Glutamatergic neuron (in vitro differentiated cells): ENCODE results near the gene ARID1B. TPM values are rescaled to one million over a fixed set of nuclear protein-coding genes. Genes with fewer than 3 reads are reported as not detected.

Experiments
- DNase-seq: peaks from one replicate; pipeline ENCODE4 v3.0.0; 2022
- H3K27ac Mint-ChIP-seq: one replicate; pipeline ENCODE4 v1.8.0; 2020; ENCODE audit warnings: mild to moderate bottlenecking, mixed read lengths, inconsistent platforms; ENCODE audit not compliant: unreplicated experiment
- H3K27me3 Mint-ChIP-seq: one replicate; pipeline ENCODE4 v1.8.0; 2020; ENCODE audit warnings: mild to moderate bottlenecking, moderate library complexity, mixed read lengths, inconsistent platforms; ENCODE audit not compliant: unreplicated experiment
- H3K36me3 Mint-ChIP-seq: one replicate; pipeline ENCODE4 v1.8.0; 2020; ENCODE audit warnings: mild to moderate bottlenecking, mixed read lengths, inconsistent platforms; ENCODE audit not compliant: unreplicated experiment
- H3K4me1 Mint-ChIP-seq: one replicate; pipeline ENCODE4 v1.8.0; 2020; ENCODE audit warnings: mild to moderate bottlenecking, low read depth, mixed read lengths, inconsistent platforms; ENCODE audit not compliant: unreplicated experiment
- H3K4me3 Mint-ChIP-seq: one replicate; pipeline ENCODE4 v1.8.0; 2020; ENCODE audit warnings: mild to moderate bottlenecking, mixed read lengths, inconsistent platforms; ENCODE audit not compliant: unreplicated experiment
- H3K9me3 Mint-ChIP-seq: one replicate; pipeline ENCODE4 v1.8.0; 2020; ENCODE audit warnings: mild to moderate bottlenecking, moderate library complexity, mixed read lengths, inconsistent platforms; ENCODE audit not compliant: unreplicated experiment
- total RNA-seq: library from RNA; stranded (reverse); fragmentation: NEBNext Ultra II Directional; extraction: Animal tissue kit (Norgen Biotek cat#: 25700); gene quantifications from one replicate; pipeline ENCODE4 v1.2.1, GENCODE V29; 2021; ENCODE audit not compliant: unreplicated experiment
- TF ChIP-seq, protein P1 (sequence below): fragments of 200-600 bp; sonication (generic); IDR thresholded peaks from one replicate; pipeline ENCODE4 v1.5.0; 2021; ENCODE audit not compliant: partially characterized antibody, unreplicated experiment

ARID1B gene
- total RNA-seq, 1 donor from 2014 or later, result 202 TPM

DNA sequence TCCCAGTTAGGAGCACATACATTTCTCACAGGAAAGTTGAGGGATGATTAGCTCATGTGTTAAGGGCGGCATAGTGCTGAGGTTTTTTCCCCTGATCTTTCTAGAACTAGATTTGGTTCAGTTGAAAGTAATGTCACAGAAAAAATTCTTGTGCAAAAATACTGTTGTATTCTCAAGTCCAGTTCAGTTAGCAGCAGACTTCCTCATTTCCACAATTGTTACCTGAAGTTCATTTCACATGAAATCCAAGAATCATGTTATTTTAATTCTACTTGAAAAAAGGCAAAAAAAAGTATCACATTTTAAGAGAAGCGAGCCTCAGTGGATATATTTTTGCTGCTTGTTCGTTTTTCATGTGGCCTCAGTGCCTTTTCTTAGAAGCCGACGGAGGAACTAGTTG lies 318.4 kb downstream of the ARID1B start:
- Mint-ChIP-seq H3K27me3 (peaks cover 5% of the 10 kb centered on the region), H3K4me1 (peaks cover 14% of the 10 kb centered on the region), H3K9me3 (peaks cover 2% of the 10 kb centered on the region), H3K27ac (no peak overlapping the region), H3K36me3 (peaks cover 6% of the 10 kb centered on the region), H3K4me3 (no peak overlapping the region)
- DNase-seq, result no peak
- TF ChIP-seq, protein P1, sequence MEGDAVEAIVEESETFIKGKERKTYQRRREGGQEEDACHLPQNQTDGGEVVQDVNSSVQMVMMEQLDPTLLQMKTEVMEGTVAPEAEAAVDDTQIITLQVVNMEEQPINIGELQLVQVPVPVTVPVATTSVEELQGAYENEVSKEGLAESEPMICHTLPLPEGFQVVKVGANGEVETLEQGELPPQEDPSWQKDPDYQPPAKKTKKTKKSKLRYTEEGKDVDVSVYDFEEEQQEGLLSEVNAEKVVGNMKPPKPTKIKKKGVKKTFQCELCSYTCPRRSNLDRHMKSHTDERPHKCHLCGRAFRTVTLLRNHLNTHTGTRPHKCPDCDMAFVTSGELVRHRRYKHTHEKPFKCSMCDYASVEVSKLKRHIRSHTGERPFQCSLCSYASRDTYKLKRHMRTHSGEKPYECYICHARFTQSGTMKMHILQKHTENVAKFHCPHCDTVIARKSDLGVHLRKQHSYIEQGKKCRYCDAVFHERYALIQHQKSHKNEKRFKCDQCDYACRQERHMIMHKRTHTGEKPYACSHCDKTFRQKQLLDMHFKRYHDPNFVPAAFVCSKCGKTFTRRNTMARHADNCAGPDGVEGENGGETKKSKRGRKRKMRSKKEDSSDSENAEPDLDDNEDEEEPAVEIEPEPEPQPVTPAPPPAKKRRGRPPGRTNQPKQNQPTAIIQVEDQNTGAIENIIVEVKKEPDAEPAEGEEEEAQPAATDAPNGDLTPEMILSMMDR, result no peak

DNA sequence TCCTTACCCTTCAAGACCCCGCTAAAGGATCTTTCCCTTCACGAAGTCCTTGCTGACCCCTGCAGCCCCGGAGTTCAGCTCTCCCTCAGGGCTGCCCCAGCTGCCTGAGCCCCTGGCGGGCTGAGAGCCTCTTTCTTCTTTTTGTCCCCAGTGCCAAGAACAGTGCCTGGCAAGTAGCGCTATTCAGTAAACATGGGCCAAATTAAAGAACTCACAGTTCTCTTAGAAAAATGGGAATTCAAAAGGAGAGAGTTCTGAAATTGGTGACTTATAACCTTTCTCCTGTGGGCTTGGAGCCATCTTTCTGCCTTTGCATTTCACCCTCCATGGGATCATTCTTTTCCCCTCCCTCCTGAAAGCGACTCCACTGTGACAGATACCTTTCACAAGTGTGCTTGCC lies 318.9 kb downstream of the ARID1B start:
- Mint-ChIP-seq H3K36me3 (peaks cover 6% of the 10 kb centered on the region), H3K27me3 (peaks cover 5% of the 10 kb centered on the region), H3K4me3 (no peak overlapping the region), H3K9me3 (peaks cover 2% of the 10 kb centered on the region), H3K27ac (no peak overlapping the region), H3K4me1 (peaks cover 18% of the 10 kb centered on the region)
- no peak for DNase-seq
- TF ChIP-seq, protein P1, result no peak

DNA sequence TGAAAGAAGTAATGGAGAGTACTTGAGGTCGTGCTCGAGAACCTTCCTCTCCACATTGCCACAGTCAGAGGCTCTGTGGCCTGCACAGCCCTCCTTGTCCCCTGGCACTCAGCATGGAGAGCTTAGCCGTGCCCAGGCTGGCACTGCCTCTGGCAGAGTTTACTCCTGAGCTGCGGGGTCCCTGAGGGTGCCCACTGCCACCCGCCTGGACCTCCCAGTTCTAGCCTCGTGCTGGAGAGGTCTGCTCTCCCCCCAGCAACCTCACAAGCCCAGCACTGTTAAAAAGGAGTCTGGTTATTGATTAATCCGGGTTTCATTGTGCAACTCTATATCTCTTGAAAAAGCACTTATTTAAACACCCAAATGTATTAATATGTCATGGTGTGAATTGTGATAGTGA lies 319.3 kb downstream of the ARID1B start:
- Mint-ChIP-seq H3K4me1 (peaks cover 21% of the 10 kb centered on the region), H3K4me3 (no peak overlapping the region), H3K36me3 (peaks cover 6% of the 10 kb centered on the region), H3K9me3 (peaks cover 2% of the 10 kb centered on the region), H3K27ac (no peak overlapping the region), H3K27me3 (peaks cover 5% of the 10 kb centered on the region)
- TF ChIP-seq, protein P1, result no peak
- DNase-seq, result no peak

DNA sequence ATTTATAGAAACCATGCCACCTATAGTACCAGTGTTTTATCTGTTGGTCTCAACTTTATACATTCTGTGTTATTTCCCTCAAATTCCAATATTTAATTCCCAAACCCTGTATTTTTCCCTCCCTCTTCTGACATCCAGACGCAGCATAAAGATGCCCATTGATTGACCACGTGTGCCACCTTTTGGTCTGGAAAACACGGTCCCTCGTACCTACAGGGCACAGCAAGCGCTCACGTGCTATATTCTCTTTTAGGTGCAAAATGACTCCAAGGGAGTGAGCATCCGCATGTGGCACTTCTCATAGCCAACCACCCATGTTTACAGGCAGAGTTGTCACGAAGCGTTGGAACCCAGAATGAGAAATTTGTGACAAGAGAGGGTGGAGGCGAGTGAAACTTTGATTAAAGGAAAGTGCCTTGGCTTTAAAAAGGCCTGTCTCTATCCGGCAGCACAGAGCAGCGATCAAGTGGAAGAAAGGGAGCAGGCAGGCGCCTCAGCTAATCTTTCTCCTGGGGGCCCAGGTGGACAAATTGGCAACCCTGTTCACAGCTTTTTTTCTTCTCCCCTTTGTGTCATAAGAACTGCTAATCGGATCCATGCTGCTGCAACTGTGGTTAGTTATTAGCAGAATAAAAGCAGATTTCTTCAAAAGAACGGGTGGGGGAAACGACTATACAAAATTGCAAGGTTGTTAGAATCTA lies 320.2 kb downstream of the ARID1B start:
- DNase-seq, result no peak
- H3K36me3 Mint-ChIP-seq, result peaks cover 6% of the 10 kb centered on the region
- no peak overlapping the region for H3K27ac Mint-ChIP-seq
- H3K27me3 Mint-ChIP-seq, result peaks cover 5% of the 10 kb centered on the region
- peaks cover 23% of the 10 kb centered on the region for H3K4me1 Mint-ChIP-seq
- H3K4me3 Mint-ChIP-seq, result no peak overlapping the region
- TF ChIP-seq, protein P1, result no peak
- H3K9me3 Mint-ChIP-seq, result peaks cover 2% of the 10 kb centered on the region

DNA sequence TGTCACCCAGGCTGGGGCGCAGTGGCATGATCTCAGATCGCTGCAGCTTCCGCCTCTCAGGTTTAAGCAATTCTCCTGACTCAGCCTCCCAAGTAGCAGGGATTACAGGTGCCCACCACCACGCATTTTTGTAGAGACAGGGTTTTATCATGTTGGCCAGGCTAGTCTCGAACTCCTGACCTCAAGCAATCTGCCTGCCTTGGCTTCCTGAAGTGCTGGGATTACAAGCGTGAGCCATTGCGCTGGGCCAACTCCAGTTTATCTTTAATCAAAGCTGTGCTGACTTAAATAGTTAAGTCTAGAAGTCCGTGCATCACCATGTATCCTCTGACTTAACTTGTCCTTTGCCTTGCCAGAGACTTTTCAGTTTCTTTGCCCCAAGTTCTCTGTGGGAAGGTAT lies 321.8 kb downstream of the ARID1B start:
- Mint-ChIP-seq H3K27ac (no peak overlapping the region), H3K4me1 (peaks cover 23% of the 10 kb centered on the region), H3K36me3 (peaks cover 1% of the 10 kb centered on the region), H3K27me3 (peaks cover 5% of the 10 kb centered on the region), H3K4me3 (no peak overlapping the region), H3K9me3 (peaks cover 2% of the 10 kb centered on the region)
- TF ChIP-seq, protein P1, result no peak
- no peak for DNase-seq
